C4-2B (cell line): ENCODE data around the gene ZDHHC16.
A peak's percentile ranks its signal among the peaks of the same experiment; 100 is the strongest.

Experiments
- CTCF ChIP-seq: fragments of 450-650 bp; conservative IDR thresholded peaks from 2 replicates; pipeline ENCODE4 v1.5.1; 2017; ENCODE audit warnings: mild to moderate bottlenecking
- ZFX ChIP-seq: fragments of 450-650 bp; IDR thresholded peaks from 2 replicates; pipeline ENCODE4 v1.6.1; 2017

- peak; percentile 91 for TF ChIP-seq CTCF
- TF ChIP-seq ZFX: no peak
Observed at GRCh38 chr10:97463363-97464132, 17.6 kb downstream of the ZDHHC16 start.
